ENCODE data around the gene RTF2.
"Not testable (repeated sequence)": the region's sequence is repeated elsewhere in the genome, so short reads cannot be mapped to it uniquely, and the experiment has no call there.

RTF2 gene

DNA sequence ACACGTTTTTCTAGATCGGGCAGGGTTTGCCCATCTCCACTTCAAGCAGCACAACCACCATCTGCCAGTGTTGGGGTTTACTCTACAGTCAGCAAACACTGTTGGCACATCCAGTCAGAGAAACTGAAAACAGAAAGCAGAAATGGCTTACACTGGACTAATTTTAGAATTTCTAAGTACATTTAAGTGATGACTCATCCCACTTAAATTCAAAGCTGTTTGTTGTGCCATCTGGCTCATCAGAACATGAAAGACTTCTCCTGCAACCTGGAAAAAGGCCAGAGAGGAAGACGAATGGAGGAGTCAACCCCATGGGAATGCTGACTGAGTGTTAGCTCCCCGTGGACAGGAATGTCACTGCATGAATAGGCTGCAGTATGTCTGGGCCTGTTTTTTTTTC lies 86.4 kb downstream of the RTF2 start:
- DNase-seq = no peak

DNA sequence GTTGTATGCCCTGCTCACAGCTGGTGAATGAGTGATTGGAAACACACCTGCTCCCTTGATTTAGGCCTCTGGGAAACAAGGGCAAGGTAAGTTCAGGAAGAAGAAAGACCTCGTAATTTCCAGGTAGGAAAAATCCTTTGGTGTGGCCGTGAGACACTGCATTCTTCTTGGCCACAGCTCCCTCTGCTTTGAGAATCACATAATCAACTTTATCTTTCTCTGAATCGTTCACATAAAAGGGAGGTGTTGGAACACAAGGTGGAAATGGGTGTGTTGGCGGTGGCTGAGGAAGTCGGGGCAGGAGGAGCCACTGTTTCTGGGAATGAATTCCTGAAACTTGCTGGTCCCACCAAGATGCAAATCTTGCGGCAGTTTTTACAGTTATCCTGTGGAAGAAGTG lies 90.5 kb downstream of the RTF2 start:
- DNase-seq = no peak

DNA sequence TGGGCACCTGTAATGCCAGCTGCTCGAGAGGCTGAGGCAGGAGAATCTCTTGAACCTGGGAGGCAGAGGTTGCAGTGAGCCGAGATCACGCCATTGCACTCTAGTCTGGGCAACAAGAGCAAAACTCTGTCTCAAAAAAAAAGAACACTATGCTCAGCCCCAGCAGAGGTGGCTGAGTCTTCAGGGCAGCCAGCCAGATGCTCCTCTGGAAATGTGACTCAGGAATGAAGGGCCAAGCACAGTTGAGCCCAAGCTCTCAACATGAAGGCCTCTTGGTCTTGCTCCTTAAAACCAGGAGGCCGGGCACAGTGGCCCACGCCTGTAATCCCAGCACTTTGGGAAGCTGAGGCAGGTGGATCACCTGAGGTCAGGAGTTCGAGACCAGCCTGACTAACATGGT lies 96.1 kb downstream of the RTF2 start:
- not testable (repeated sequence) for DNase-seq

DNA sequence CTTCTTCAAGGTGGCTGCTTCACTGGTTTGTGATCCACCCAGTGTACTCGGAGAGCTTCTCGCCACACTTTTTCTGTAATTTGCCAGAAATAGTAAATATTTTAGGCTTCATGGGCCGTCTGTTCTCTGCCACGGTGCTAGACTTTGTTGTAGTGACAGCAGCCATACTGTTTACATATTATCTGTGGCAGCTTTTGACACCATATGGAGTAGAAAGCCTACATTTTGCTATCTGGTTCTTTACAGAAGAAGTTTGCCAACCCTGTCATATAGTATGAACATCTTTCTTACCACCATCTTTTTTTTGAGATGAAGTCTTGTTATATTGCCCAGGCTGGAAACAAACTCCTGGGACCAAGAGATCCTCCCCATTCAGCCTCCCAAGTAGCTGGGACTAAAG lies 97.1 kb downstream of the RTF2 start:
- DNase-seq = no peak

DNA sequence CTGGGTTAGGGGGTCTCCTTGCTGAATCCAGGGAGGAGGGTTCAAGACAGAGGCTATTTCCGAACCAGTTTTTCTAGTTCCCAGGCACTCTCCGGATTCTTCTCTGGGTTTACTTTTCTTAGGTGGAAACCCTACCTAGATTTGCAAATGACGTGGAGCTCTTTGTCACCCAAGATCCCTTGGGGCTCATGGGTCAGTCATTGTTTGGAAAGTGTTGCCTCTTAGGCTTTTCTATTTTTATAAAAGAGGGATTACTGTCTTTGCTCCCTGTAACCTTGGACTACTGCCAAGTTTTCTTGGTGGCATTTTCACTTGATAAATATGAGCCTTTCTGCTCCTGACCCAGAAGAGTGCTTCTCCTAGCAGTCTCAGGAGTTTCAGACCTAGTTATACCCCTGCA lies 98.2 kb downstream of the RTF2 start:
- no peak for DNase-seq
